ENCODE data around the gene DPP10. TPM values are rescaled to one million over a fixed set of nuclear protein-coding genes. Genes with fewer than 3 reads are reported as not detected.
A peak's percentile ranks its signal among the peaks of the same experiment; 100 is the strongest.

The DPP10 gene
- total RNA-seq, 2 donors from 2014 or later: 3.1 to 11.2 TPM

- peak; percentile 50 to 82 (median 70) for TF ChIP-seq CTCF (IDR thresholded peaks at IDR 0.05)
- TF ChIP-seq POLR2A (IDR thresholded peaks at IDR 0.05): no peak
- Histone ChIP-seq H3K27ac (no peak overlapping the region), H3K4me3 (no peak overlapping the region), H3K9me3 (no peaks in the 10 kb centered on the region), H3K4me1 (peaks cover 7% of the 10 kb centered on the region), H3K36me3 (replicated peaks in 1 of 2; ENCODE audit: insufficient read depth in 1 of 2, low read depth in 2 of 2) (no peaks in the 10 kb centered on the region), H3K27me3 (peaks cover 0 to 4% of the 10 kb centered on the region in 2 donors)
- peak; percentile 56 to 70 (median 64) for DNase-seq
- intact Hi-C loops (cut with DNase I): no loop called here
- WGBS, 2 donors: 28 to 34% methylated on average over 5 of the region's 5 CpGs
- peak; percentile 75 for ATAC-seq
These were observed 108.7 kb downstream of the DPP10 start for GRCh38 chr2:114550895-114551793.

- ATAC-seq: no peak
- Histone ChIP-seq H3K36me3 (replicated peaks in 1 of 2; ENCODE audit: insufficient read depth in 1 of 2, low read depth in 2 of 2) (no peaks in the 10 kb centered on the region), H3K4me3 (no peak overlapping the region), H3K9me3 (no peaks in the 10 kb centered on the region), H3K27me3 (peaks cover 0 to 4% of the 10 kb centered on the region in 2 donors), H3K4me1 (no peaks in the 10 kb centered on the region), H3K27ac (no peak overlapping the region)
- no peak for DNase-seq
- intact Hi-C loops (cut with DNase I): no loop called here
- WGBS, 2 donors: 26 to 40% methylated on average over 5 of the region's 5 CpGs
- TF ChIP-seq CTCF (IDR thresholded peaks at IDR 0.05) (no peak), POLR2A (IDR thresholded peaks at IDR 0.05) (no peak)
These were observed 110.6 kb downstream of the DPP10 start for GRCh38 chr2:114553027-114553426.

- WGBS, 2 donors: 49 to 61% methylated on average over 3 of the region's 3 CpGs
- no peak overlapping the region for H3K27ac ChIP-seq
- TF ChIP-seq CTCF (IDR thresholded peaks at IDR 0.05) (no peak), POLR2A (IDR thresholded peaks at IDR 0.05) (no peak)
- H3K4me3 ChIP-seq: no peak overlapping the region
- no peaks in the 10 kb centered on the region for H3K4me1 ChIP-seq
- ATAC-seq: no peak
- intact Hi-C loops (cut with DNase I): no loop called here
- no peaks in the 10 kb centered on the region for H3K36me3 ChIP-seq (replicated peaks in 1 of 2; ENCODE audit: insufficient read depth in 1 of 2, low read depth in 2 of 2)
- H3K9me3 ChIP-seq: no peaks in the 10 kb centered on the region
- H3K27me3 ChIP-seq: no peaks in the 10 kb centered on the region
- no peak for DNase-seq
These were observed 126.7 kb downstream of the DPP10 start for GRCh38 chr2:114569166-114569565.

GRCh38 chr2:114577657-114578056 lies 135.2 kb downstream of the DPP10 start:
- H3K27ac ChIP-seq: no peak overlapping the region
- ATAC-seq: no peak
- no peaks in the 10 kb centered on the region for H3K4me1 ChIP-seq
- H3K27me3 ChIP-seq: no peaks in the 10 kb centered on the region
- no peaks in the 10 kb centered on the region for H3K9me3 ChIP-seq
- H3K36me3 ChIP-seq (replicated peaks in 1 of 2; ENCODE audit: insufficient read depth in 1 of 2, low read depth in 2 of 2): no peaks in the 10 kb centered on the region
- no peak overlapping the region for H3K4me3 ChIP-seq
- WGBS, 2 donors: 54 to 71% methylated on average over 2 of the region's 2 CpGs
- intact Hi-C loops (cut with DNase I): no loop called here
- no peak for DNase-seq
- TF ChIP-seq CTCF (IDR thresholded peaks at IDR 0.05): no peak
- no peak for TF ChIP-seq POLR2A (IDR thresholded peaks at IDR 0.05)

- Histone ChIP-seq H3K4me1 (no peaks in the 10 kb centered on the region), H3K9me3 (no peaks in the 10 kb centered on the region), H3K27me3 (no peaks in the 10 kb centered on the region), H3K4me3 (no peak overlapping the region), H3K27ac (no peak overlapping the region), H3K36me3 (replicated peaks in 1 of 2; ENCODE audit: insufficient read depth in 1 of 2, low read depth in 2 of 2) (no peaks in the 10 kb centered on the region)
- WGBS, 2 donors: 13 to 40% methylated on average over 3 of the region's 3 CpGs
- no peak for DNase-seq
- intact Hi-C loops (cut with DNase I): no loop called here
- TF ChIP-seq POLR2A (IDR thresholded peaks at IDR 0.05) (no peak), CTCF (IDR thresholded peaks at IDR 0.05) (no peak)
- ATAC-seq: no peak
These were observed 137.1 kb downstream of the DPP10 start for GRCh38 chr2:114579542-114579941.

All from body of pancreas (tissue), 4 donors.